Rectal smooth muscle tissue (tissue), 1 donor: ENCODE results near the gene TIAM2.

Experiments used
- H3K27ac ChIP-seq: one replicate; pipeline ENCODE4 v1.7.0; 2013; ENCODE audit warnings: low read depth, low read length, inconsistent platforms
- H3K27me3 ChIP-seq: one replicate; pipeline ENCODE4 v1.7.0; 2013; ENCODE audit warnings: low read length; ENCODE audit not compliant: control insufficient read depth, insufficient read depth
- H3K36me3 ChIP-seq: one replicate; pipeline ENCODE4 v1.7.0; 2013; ENCODE audit warnings: low read length; ENCODE audit not compliant: control insufficient read depth, insufficient read depth
- H3K4me1 ChIP-seq: one replicate; pipeline ENCODE4 v1.7.0; 2013; ENCODE audit warnings: low read length; ENCODE audit not compliant: control insufficient read depth, insufficient read depth
- H3K4me3 ChIP-seq: one replicate; pipeline ENCODE4 v1.7.0; 2013; ENCODE audit warnings: low read length
- H3K9ac ChIP-seq: one replicate; pipeline ENCODE4 v1.7.0; 2013; ENCODE audit warnings: low read length

TIAM2 gene

DNA sequence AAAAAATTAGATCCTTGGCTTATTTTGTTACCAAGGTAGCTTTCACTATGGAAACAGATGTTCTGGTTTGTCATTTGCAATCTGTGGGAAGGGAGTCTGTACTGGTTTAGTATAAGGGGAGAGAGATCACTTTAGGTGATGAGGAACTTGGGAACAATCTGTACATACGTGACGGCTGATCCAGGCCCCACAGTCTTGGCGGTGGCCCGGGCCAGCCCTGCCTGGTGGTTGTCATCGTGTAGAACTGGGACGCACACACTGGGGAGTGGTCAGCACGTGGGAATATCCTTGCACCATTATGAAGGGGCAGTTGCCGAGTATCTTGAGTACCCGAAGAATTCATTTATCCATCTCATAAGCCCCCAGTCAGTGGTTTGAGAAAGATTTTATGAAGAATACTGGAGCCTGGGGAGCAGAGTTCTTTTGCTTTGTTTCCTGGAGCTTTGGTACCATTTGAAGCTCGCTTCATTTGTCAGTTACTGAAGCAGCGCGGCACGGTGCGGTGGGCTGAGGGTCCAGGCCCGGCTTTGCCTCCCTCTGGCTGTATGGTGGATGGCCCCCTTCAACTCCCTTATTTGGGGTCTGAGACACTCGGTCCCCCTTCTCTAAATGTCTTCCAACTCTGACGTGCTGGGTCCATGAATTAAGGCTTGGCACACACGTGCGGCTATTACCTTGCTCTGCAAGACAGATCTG is 245.9 kb downstream of the TIAM2 start:
- no peak overlapping the region for H3K4me3 ChIP-seq
- H3K27ac ChIP-seq, result peak overlapping the region; percentile 64
- peaks cover 4% of the 10 kb centered on the region for H3K4me1 ChIP-seq
- no peaks in the 10 kb centered on the region for H3K36me3 ChIP-seq
- no peaks in the 10 kb centered on the region for H3K27me3 ChIP-seq
- no peak overlapping the region for H3K9ac ChIP-seq

DNA sequence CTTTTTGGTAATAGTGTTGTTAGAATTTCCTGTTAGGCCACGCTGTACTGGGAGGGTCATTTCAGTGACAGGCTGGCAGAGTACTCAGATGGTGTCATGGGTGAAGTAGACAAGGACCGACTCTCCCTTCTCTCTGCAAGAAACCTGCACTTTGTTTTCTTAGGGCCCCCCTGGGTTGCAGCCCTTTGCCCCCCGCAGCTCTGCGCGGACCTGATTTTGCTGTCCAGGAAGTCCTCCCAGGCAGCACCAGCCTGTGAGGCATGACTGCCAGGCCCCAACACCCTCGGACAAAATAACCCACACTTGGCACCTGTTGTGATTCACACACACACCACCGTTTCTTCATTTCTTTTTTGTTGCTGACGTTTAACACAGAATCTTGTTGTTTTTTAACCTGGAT is 246.9 kb downstream of the TIAM2 start:
- Histone ChIP-seq H3K4me3 (no peak overlapping the region), H3K9ac (no peak overlapping the region), H3K27me3 (no peaks in the 10 kb centered on the region), H3K36me3 (no peaks in the 10 kb centered on the region), H3K27ac (peak overlapping the region; percentile 4), H3K4me1 (peaks cover 4% of the 10 kb centered on the region)

DNA sequence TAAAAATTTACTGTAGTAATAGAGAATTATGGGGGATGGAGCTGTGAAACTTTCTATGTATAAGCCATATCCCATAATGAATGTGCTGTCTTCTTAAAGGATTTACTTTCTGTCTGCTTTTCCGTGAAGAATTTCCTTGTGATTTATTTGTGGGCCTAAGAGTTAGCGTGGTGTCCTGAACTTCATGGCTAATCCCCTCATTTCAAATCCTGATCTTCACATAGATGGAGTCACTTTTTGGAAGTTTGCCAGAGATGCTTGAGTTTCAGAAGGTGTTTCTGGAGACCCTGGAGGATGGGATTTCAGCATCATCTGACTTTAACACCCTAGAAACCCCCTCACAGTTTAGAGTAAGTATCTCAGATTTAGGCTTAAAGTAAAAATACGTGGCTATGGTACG is 249.3 kb downstream of the TIAM2 start:
- Histone ChIP-seq H3K4me3 (no peak overlapping the region), H3K36me3 (no peaks in the 10 kb centered on the region), H3K4me1 (peaks cover 10% of the 10 kb centered on the region), H3K27ac (no peak overlapping the region), H3K27me3 (no peaks in the 10 kb centered on the region), H3K9ac (no peak overlapping the region)

DNA sequence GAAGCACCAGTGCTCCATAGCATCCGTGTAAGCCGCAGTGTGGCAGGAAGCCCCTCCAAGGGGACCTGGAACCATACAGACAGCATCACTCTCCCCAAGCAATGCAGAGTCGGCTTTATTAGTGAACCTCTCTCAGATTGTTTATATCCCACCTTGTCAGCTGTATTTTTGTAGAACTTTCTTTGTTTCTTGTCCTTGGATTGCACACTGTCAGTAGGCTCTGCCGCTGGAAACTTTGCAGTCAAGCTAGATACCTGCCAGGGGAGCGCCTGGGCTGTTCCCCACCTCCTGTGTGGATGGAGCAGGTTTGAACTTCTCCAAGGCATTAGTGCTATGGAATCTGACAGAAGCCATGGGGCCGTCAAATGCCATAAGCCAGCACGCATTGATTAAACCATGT is 250.1 kb downstream of the TIAM2 start:
- H3K27ac ChIP-seq, result no peak overlapping the region
- no peak overlapping the region for H3K4me3 ChIP-seq
- H3K9ac ChIP-seq, result no peak overlapping the region
- H3K27me3 ChIP-seq, result no peaks in the 10 kb centered on the region
- peaks cover 10% of the 10 kb centered on the region for H3K4me1 ChIP-seq
- H3K36me3 ChIP-seq, result no peaks in the 10 kb centered on the region

DNA sequence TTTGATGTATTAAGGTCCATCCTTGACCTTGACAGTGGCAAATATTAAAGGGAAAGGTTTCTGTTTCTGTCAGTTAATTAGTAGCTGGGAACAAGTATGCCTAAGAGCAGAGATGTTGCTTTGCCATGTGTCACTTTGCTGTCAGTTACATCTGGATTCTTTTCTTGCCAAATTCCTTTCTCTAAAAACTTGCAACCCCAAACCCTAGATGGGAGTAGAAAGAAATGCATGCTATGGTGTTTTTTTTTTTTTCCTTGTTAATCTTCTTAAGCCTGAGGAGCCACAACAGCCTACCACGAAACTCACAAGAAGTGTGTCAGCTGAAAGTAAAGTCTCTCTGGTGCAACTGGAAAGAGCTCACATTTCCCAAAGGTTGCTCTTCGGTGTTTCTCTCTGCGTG is 250.7 kb downstream of the TIAM2 start:
- Histone ChIP-seq H3K27me3 (no peaks in the 10 kb centered on the region), H3K9ac (no peak overlapping the region), H3K36me3 (peaks cover 3% of the 10 kb centered on the region), H3K27ac (no peak overlapping the region), H3K4me3 (no peak overlapping the region), H3K4me1 (peaks cover 7% of the 10 kb centered on the region)

DNA sequence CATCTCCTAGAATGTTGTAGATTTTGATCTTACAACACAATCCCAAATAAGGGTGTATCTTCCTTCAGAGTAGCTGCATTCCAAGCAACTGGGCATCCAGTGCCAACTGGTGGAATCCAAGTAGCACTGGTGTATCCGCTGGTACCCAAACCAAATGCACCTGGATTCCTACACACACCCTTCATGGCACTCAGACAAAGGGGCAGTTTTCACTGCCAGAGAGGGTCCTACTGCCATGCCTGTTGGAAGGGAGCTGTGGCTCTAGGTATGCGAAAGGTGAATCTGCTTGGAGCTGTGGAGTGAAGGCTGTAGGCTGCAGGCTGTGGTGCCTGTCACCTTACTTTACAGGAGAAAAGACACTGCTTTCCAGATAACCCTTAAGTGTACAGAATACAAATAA is 251.7 kb downstream of the TIAM2 start:
- H3K27me3 ChIP-seq, result no peaks in the 10 kb centered on the region
- H3K36me3 ChIP-seq, result peaks cover 7% of the 10 kb centered on the region
- peaks cover 6% of the 10 kb centered on the region for H3K4me1 ChIP-seq
- no peak overlapping the region for H3K9ac ChIP-seq
- H3K4me3 ChIP-seq, result no peak overlapping the region
- no peak overlapping the region for H3K27ac ChIP-seq

DNA sequence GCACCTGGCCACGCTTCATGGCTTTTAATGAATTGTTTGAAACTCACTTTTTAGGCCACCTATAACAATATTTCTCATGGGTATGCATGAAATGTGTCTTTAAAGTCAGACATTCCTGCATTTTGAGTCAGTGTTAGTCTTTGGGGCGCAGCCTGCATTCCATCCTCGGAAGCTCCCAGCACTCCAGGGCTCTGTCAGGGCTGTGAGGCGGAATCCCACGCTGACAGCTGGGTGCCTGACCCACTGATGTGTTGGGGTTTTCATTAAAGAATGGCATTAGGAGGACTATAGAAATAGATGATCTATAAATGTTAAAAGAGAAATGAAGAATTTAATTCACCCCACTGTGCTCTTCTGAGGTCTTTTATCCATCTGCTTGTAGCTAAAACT is 252.5 kb downstream of the TIAM2 start:
- Histone ChIP-seq H3K4me3 (no peak overlapping the region), H3K27ac (peak overlapping the region; percentile 64), H3K4me1 (peaks cover 6% of the 10 kb centered on the region), H3K9ac (no peak overlapping the region), H3K27me3 (no peaks in the 10 kb centered on the region), H3K36me3 (peaks cover 7% of the 10 kb centered on the region)

DNA sequence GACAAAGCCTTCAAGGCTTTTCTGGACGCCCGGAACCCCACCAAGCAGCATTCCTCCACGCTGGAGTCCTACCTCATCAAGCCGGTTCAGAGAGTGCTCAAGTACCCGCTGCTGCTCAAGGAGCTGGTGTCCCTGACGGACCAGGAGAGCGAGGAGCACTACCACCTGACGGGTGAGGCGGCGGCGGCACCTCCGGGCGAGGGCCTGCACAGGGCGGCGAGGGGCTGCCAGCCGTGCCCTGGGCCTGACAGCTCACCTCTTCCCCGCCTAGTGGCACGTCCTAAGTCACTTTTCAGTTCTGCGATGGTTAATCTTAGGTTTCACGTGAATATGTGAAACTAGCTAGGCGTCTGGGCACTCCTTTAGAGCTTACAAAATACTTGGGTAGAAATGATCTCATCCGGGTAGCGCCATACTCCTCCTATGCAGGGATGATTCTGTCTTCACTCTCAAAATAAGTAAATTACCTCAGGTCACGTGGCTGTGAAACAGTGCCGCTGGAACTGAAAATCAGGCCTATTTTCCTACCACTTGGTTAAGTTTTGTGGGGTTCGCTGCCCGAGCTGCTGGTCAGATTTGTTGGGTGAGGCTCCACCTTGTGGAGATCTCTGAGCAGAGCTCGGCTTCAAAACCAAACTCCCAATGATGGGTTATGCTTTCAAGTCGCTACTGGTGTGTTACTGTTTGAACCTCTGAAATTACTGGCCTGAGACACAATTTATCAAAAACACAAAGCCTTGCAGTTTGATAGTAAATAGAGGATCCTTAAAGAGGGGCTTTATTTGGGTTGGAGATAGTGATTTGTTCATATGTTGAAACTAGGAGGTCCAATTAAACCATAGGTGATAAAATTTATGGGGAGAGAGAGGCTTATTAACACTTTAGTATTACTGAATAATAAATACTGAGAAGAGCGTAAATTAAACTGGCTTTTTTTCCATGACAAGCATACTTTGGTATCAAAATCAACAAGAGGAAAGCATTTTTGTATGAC is 253.2 kb downstream of the TIAM2 start:
- Histone ChIP-seq H3K9ac (no peak overlapping the region), H3K36me3 (peaks cover 7% of the 10 kb centered on the region), H3K4me1 (peaks cover 6% of the 10 kb centered on the region), H3K27ac (peak overlapping the region; percentile 64), H3K4me3 (no peak overlapping the region), H3K27me3 (no peaks in the 10 kb centered on the region)

DNA sequence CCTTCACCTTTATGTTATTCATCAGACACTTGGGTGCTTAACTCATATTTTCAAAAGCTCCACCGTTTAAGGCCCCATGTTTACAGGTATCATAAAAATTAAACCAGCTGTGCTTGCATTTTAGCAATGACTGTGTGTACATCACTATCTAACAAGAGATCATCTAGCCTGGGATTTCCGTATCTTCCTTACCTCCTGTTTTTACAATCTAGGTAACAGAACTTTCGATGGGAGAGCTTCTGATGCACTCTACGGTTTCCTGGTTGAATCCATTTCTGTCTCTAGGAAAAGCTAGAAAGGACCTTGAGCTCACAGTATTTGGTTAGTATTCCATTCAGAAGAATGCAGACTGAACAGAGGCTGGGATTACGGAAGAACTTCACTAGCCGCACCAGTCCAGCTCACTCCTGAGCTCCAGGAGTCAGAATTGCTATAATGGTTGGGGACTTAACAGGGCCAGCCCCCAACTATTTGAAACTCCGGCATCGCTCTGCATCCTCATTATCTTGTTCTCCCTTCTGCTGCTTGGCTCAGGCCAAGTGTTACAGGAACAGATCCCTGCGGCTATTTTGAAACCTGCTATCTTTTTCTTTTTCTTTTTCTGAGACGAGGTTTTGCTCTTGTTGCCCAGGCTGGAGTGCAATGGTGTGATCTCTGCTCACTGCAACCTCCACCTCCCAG is 255.7 kb downstream of the TIAM2 start:
- no peaks in the 10 kb centered on the region for H3K27me3 ChIP-seq
- H3K4me1 ChIP-seq, result peaks cover 6% of the 10 kb centered on the region
- peaks cover 14% of the 10 kb centered on the region for H3K36me3 ChIP-seq
- H3K9ac ChIP-seq, result no peak overlapping the region
- no peak overlapping the region for H3K4me3 ChIP-seq
- H3K27ac ChIP-seq, result no peak overlapping the region

DNA sequence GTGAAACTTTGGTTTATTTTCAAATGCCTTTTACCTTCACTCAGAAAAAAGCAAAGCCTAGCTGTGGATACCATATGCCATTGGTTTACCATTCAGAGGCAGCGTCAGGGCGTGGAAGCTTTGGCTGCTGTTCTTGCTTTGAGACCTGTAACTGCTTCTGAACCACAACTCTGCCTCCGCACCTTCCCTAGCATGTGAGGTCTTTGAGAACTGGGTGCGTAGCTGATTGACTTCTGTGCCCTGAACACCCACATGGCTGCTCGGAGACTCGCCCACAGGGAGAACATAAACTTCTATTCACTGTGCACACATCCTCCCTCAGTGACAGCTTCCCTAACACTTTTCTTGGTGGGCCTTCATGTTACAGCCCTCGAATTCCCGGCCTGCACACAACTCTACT is 257.5 kb downstream of the TIAM2 start:
- Histone ChIP-seq H3K36me3 (peaks cover 14% of the 10 kb centered on the region), H3K9ac (no peak overlapping the region), H3K4me3 (no peak overlapping the region), H3K27ac (no peak overlapping the region), H3K4me1 (peaks cover 6% of the 10 kb centered on the region), H3K27me3 (no peaks in the 10 kb centered on the region)

DNA sequence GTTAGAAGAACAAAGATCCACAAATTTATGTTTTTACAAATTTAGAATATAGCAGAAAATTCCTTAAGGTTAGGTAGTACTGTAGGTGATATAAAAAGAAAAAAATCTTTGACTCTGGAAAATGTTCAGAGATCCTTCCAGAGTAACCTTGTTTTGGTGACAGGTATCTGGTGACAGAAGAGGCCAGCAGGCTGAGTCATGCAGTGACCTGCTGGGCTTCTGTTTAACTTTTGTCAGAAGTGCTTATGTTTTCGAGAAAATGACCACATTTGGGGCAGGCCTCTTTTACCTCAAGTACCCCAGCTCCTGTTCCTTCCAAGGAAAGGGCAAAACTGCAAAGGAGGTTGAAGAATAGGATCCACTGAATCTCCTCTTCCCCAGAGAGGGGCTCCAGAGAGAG is 258.2 kb downstream of the TIAM2 start:
- Histone ChIP-seq H3K9ac (no peak overlapping the region), H3K36me3 (peaks cover 14% of the 10 kb centered on the region), H3K4me3 (no peak overlapping the region), H3K27ac (no peak overlapping the region), H3K4me1 (peaks cover under 1% of the 10 kb centered on the region), H3K27me3 (no peaks in the 10 kb centered on the region)

DNA sequence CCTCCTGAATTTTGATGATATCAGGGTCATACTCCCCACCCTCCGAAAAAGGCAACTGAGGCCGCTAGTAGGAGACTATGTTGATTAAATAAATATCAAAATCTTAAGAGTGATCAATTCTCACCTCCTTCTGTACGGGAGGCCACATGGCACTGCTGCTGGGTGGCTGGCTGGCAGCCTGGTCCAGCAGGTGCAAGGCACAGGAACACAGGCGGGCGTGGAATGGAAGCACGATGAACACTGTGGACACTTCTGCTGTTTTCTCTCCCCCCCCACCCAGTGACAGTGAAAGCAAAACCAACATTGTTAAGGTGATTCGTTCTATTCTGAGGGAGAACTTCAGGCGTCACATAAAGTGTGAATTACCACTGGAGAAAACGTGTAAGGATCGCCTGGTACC is 259.0 kb downstream of the TIAM2 start:
- Histone ChIP-seq H3K27ac (no peak overlapping the region), H3K9ac (no peak overlapping the region), H3K36me3 (peaks cover 14% of the 10 kb centered on the region), H3K27me3 (no peaks in the 10 kb centered on the region), H3K4me1 (no peaks in the 10 kb centered on the region), H3K4me3 (no peak overlapping the region)
